HCT116 (cell line): Measurements from ENCODE around the gene UMODL1. TPM values are rescaled to one million over a fixed set of nuclear protein-coding genes. Genes with fewer than 3 reads are reported as not detected.

Experiments
- ATAC-seq: fragments of 200-7000 bp; cut with Tn5 transposase; 2 replicates; pipeline ENCODE4 v1.9.1; 2020; ENCODE audit warnings: mild to moderate bottlenecking, moderate library complexity
- BruUV-seq: library from RNA; stranded (reverse); fragments of 400-500 nt; replicated peaks from 2 replicates; lab custom pipeline; 2021; lab: Mats Ljungman, UMichigan
- CTCF ChIA-PET: fragments of 300-600 bp; sonication (Branson Sonifier 250); formaldehyde crosslinking; loops from one replicate; lab custom pipeline; 2021; ENCODE audit warnings: antibody characterized with exemption; lab: Charles Lee
- POLR2A ChIA-PET: fragments of 300-600, 350-600 bp; sonication (Branson Sonifier 250); formaldehyde crosslinking; loops from one replicate; lab custom pipeline; 2021; ENCODE audit warnings: antibody characterized with exemption; lab: Charles Lee
- RAD21 ChIA-PET, 2 experiments: fragments of 300-600 bp; sonication (Branson Sonifier 250); formaldehyde crosslinking; loops; one replicate each; lab custom pipeline; 2023; ENCODE audit warnings: low total read pairs in 2 of 2; ENCODE audit not compliant: uncharacterized antibody in 2 of 2, unreplicated experiment in 2 of 2, low non-redundant PET in 1 of 2; lab: Charles Lee
- DNase-seq: peaks from one replicate; pipeline ENCODE4 v3.0.0-alpha.2; 2010; ENCODE audit warnings: low read depth, low spot score
- H2AFZ ChIP-seq: fragments of 200-600 bp; shearing (Covaris generic), sonication (generic); 2 replicates; pipeline ENCODE4 v1.6.1; 2017; ENCODE audit warnings: low read depth, mixed run types, mixed read lengths, antibody characterized with exemption, low read length; ENCODE audit not compliant: poor library complexity, severe bottlenecking
- H3K27ac ChIP-seq: 2 replicates; pipeline ENCODE4 v1.5.1; 2012; ENCODE audit warnings: low read depth, low read length
- H3K27me3 ChIP-seq: fragments of 200-600 bp; sonication (generic); 2 replicates; pipeline ENCODE4 v1.6.1; 2016; ENCODE audit warnings: mixed run types, low read length, mixed read lengths; ENCODE audit not compliant: insufficient read depth
- H3K36me3 ChIP-seq, 2 experiments: fragments of 200-500 bp in 1 of 2; fragments of 200-600 bp in 1 of 2; sonication (Bioruptor generic) in 1 of 2; sonication (generic) in 1 of 2; 2 replicates each; pipeline versions ENCODE4 v1.5.1 to v1.6.1; 2014 to 2016; ENCODE audit warnings: low read length in 2 of 2, inconsistent platforms in 1 of 2, mixed read lengths in 1 of 2, mixed run types in 1 of 2; ENCODE audit not compliant: insufficient read depth in 2 of 2, control insufficient read depth in 1 of 2
- H3K4me1 ChIP-seq, 2 experiments: fragments of 200-600 bp in 1 of 2; sonication (generic) in 1 of 2; 2 replicates each; pipeline versions ENCODE4 v1.5.1 to v1.6.1; 2012 to 2017; ENCODE audit warnings: low read length in 2 of 2, inconsistent platforms in 1 of 2, mild to moderate bottlenecking in 1 of 2, mixed read lengths in 1 of 2, mixed run types in 1 of 2, moderate library complexity in 1 of 2; ENCODE audit not compliant: insufficient read depth in 2 of 2, control insufficient read depth in 1 of 2
- H3K4me2 ChIP-seq: fragments of 200-600 bp; sonication (generic); 2 replicates; pipeline ENCODE4 v1.6.1; 2017; ENCODE audit warnings: mixed run types, low read length, mixed read lengths
- H3K4me3 ChIP-seq, 2 experiments: fragments of 200-600 bp in 1 of 2; sonication (generic) in 1 of 2; replicated peaks in 1 of 2; 2 replicates each; pipeline ENCODE4 v1.5.1; 2011 to 2016; ENCODE audit warnings: low read length in 2 of 2, control low read depth in 1 of 2, low read depth in 1 of 2, mild to moderate bottlenecking in 1 of 2, mixed read lengths in 1 of 2, mixed run types in 1 of 2
- H3K79me2 ChIP-seq: fragments of 200-600 bp; sonication (generic); 2 replicates; pipeline ENCODE4 v1.6.1; 2017; ENCODE audit warnings: mild to moderate bottlenecking, mixed run types, low read length, moderate library complexity, mixed read lengths; ENCODE audit not compliant: insufficient read depth
- H3K9ac ChIP-seq: fragments of 200-600 bp; sonication (generic); 2 replicates; pipeline ENCODE4 v1.6.1; 2016; ENCODE audit warnings: low read length, mixed read lengths
- H3K9me2 ChIP-seq: fragments of 200-600 bp; sonication (generic), shearing (Covaris generic); 2 replicates; pipeline ENCODE4 v1.6.1; 2017; ENCODE audit warnings: mixed run types, mild to moderate bottlenecking, moderate library complexity; ENCODE audit not compliant: insufficient read depth
- H3K9me3 ChIP-seq, 2 experiments: fragments of 200-500 bp in 1 of 2; fragments of 200-600 bp in 1 of 2; sonication (Bioruptor generic) in 1 of 2; sonication (generic) in 1 of 2; 2 replicates each; pipeline ENCODE4 v1.6.1; 2014 to 2017; ENCODE audit warnings: low read length in 2 of 2, mixed read lengths in 2 of 2, inconsistent platforms in 1 of 2, low read depth in 1 of 2, mild to moderate bottlenecking in 1 of 2, mixed run types in 1 of 2, moderate library complexity in 1 of 2; ENCODE audit not compliant: control insufficient read depth in 1 of 2, insufficient read depth in 1 of 2
- H4K20me1 ChIP-seq: fragments of 200-600 bp; sonication (generic), shearing (Covaris generic); 2 replicates; pipeline ENCODE4 v1.6.1; 2017; ENCODE audit warnings: mixed run types, mild to moderate bottlenecking, moderate library complexity; ENCODE audit not compliant: insufficient read depth
- CBX3 ChIP-seq: IDR thresholded peaks from 2 replicates; pipeline ENCODE4 v1.6.1; 2012; ENCODE audit warnings: low read depth
- CEBPB ChIP-seq: IDR thresholded peaks from 2 replicates; pipeline ENCODE4 v1.6.1; 2012; ENCODE audit warnings: low read depth
- EGR1 ChIP-seq: IDR thresholded peaks from 2 replicates; pipeline ENCODE4 v1.6.1; 2012; ENCODE audit warnings: low read depth
- POLR2A ChIP-seq: IDR thresholded peaks from 2 replicates; pipeline ENCODE4 v1.7.0; 2011; ENCODE audit warnings: borderline replicate concordance; ENCODE audit not compliant: insufficient read depth, insufficient read length; ENCODE audit errors: extremely low read depth
- SIN3A ChIP-seq: IDR thresholded peaks from 2 replicates; pipeline ENCODE4 v1.6.1; 2012; ENCODE audit warnings: low read depth
- TCF7L2 ChIP-seq: IDR thresholded peaks from 2 replicates; pipeline ENCODE4 v1.7.0; 2011; ENCODE audit warnings: borderline replicate concordance, inconsistent platforms; ENCODE audit not compliant: insufficient read depth, insufficient read length; ENCODE audit errors: extremely low read depth
- intact Hi-C: fragments of 100-400 bp; cut with micrococcal nuclease; formaldehyde crosslinking; loops from 2 replicates; pipeline ENCODE4 v1.10.0; 2022
- total RNA-seq: library from RNA; stranded (reverse); gene quantifications from one replicate; pipeline ENCODE4 v1.2.1, GENCODE V29; 2021; ENCODE audit not compliant: unreplicated experiment
- TF ChIP-seq, protein P1 (sequence below): IDR thresholded peaks from 2 replicates; pipeline ENCODE4 v1.6.1; 2011; ENCODE audit warnings: mild to moderate bottlenecking, low read length, moderate library complexity; ENCODE audit not compliant: insufficient replicate concordance; ENCODE audit errors: extremely low read depth
- TF ChIP-seq, protein P2 (sequence below), 3 experiments: fragments of 200-600 bp in 1 of 3; sonication (generic) in 1 of 3; IDR thresholded peaks in 2 of 3; conservative IDR thresholded peaks in 1 of 3; 2 replicates each; pipeline ENCODE4 v1.5.1; 2012 to 2017; ENCODE audit warnings: low read depth in 2 of 3, low read length in 2 of 3, antibody characterized with exemption in 1 of 3, borderline replicate concordance in 1 of 3, control low read depth in 1 of 3, mild to moderate bottlenecking in 1 of 3, mixed read lengths in 1 of 3, mixed run types in 1 of 3, moderate library complexity in 1 of 3; ENCODE audit not compliant: insufficient read depth in 1 of 3
- TF ChIP-seq, protein P3 (sequence below): IDR thresholded peaks from 2 replicates; pipeline ENCODE4 v1.6.1; 2012

Gene UMODL1
- total RNA-seq, 1 experiment from 2014 or later, result not detected

DNA sequence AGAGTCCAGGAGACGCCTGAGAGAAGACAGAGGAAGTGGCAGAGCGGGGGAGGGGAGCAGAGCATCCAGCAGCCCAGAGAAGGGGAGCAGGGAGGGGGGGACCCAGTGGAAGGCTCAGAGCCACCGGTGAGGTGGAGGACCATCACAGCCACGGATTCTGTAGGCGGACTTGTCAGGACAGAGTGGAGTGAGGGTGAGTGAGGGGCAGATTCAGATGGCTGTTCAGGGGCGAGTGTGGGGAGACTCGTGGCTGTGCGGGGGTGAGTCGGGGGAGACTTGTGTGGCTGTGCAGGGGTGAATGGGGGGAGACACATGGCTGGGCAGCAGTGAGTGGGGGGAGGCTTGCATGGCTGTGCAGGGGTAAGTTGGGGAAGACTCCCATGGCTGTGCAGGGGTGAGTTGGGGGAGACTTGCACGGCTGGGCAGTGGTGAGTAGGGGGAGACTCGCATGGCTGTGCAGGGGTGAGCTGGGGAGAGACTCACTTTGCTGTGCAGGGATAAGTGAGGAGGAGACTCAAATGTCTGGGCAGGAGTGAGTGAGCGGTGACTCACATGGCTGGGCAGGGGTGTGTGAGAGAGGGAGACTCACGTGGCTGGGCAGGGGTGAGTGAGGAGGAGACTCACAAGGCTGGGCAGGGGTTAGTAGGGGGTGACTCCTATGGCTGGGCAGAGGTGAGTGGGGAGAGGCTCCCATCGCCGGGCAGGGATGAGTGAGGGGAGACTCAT lies 91.0 kb downstream of the UMODL1 start:
- POLR2A ChIA-PET, result no interaction called here
- BruUV-seq, result no TSS peak
- DNase-seq (no peak), ATAC-seq (no peak)
- RAD21 ChIA-PET, result no interaction called here
- Histone ChIP-seq H4K20me1 (no peaks in the 10 kb centered on the region), H3K9me3 (no peaks in the 10 kb centered on the region), H3K36me3 (no peaks in the 10 kb centered on the region), H3K9ac (no peak overlapping the region), H2AFZ (no peak overlapping the region), H3K27me3 (no peaks in the 10 kb centered on the region), H3K4me2 (no peak overlapping the region; the same call in 1 of the 2 replicates), H3K27ac (no peak overlapping the region), H3K4me3 (no peak overlapping the region), H3K9me2 (no peaks in the 10 kb centered on the region), H3K79me2 (no peaks in the 10 kb centered on the region), H3K4me1 (peaks cover 0 to 16% of the 10 kb centered on the region in 2 experiments; a peak in 2 of 4 replicates)
- CTCF ChIA-PET, result no interaction called here
- TF ChIP-seq CBX3 (no peak), CEBPB (no peak), POLR2A (no peak), SIN3A (no peak), TCF7L2 (no peak), EGR1 (no peak)
- TF ChIP-seq, protein P1, sequence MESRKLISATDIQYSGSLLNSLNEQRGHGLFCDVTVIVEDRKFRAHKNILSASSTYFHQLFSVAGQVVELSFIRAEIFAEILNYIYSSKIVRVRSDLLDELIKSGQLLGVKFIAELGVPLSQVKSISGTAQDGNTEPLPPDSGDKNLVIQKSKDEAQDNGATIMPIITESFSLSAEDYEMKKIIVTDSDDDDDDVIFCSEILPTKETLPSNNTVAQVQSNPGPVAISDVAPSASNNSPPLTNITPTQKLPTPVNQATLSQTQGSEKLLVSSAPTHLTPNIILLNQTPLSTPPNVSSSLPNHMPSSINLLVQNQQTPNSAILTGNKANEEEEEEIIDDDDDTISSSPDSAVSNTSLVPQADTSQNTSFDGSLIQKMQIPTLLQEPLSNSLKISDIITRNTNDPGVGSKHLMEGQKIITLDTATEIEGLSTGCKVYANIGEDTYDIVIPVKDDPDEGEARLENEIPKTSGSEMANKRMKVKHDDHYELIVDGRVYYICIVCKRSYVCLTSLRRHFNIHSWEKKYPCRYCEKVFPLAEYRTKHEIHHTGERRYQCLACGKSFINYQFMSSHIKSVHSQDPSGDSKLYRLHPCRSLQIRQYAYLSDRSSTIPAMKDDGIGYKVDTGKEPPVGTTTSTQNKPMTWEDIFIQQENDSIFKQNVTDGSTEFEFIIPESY, result no peak
- TF ChIP-seq, protein P2, sequence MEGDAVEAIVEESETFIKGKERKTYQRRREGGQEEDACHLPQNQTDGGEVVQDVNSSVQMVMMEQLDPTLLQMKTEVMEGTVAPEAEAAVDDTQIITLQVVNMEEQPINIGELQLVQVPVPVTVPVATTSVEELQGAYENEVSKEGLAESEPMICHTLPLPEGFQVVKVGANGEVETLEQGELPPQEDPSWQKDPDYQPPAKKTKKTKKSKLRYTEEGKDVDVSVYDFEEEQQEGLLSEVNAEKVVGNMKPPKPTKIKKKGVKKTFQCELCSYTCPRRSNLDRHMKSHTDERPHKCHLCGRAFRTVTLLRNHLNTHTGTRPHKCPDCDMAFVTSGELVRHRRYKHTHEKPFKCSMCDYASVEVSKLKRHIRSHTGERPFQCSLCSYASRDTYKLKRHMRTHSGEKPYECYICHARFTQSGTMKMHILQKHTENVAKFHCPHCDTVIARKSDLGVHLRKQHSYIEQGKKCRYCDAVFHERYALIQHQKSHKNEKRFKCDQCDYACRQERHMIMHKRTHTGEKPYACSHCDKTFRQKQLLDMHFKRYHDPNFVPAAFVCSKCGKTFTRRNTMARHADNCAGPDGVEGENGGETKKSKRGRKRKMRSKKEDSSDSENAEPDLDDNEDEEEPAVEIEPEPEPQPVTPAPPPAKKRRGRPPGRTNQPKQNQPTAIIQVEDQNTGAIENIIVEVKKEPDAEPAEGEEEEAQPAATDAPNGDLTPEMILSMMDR (IDR thresholded peaks at IDR 0.05 in 2 of 3, conservative IDR thresholded peaks at IDR 0.05 in 1 of 3; ENCODE audit: borderline replicate concordance in 1 of 3, insufficient read depth in 1 of 3, low read depth in 2 of 3, low read length in 2 of 3), result no peak
- TF ChIP-seq, protein P3, sequence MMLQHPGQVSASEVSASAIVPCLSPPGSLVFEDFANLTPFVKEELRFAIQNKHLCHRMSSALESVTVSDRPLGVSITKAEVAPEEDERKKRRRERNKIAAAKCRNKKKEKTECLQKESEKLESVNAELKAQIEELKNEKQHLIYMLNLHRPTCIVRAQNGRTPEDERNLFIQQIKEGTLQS, result no peak
- intact Hi-C loops, result no loop called here
